Sigmoid colon (tissue), 4 donors: ENCODE results near the gene HAUS3.

Experiments used
- POLR2A ChIP-seq, 2 donors: fragments of 450-650 bp; IDR thresholded peaks; one replicate each; pipeline ENCODE4 v1.6.1; 2016; ENCODE audit warnings: antibody characterized with exemption in 2 of 2, mild to moderate bottlenecking in 2 of 2, moderate library complexity in 2 of 2
- POLR2AphosphoS5 ChIP-seq, 4 donors: sonication (generic); formaldehyde crosslinking; IDR thresholded peaks; one replicate each; pipeline ENCODE4 v1.6.1; 2017; ENCODE audit warnings: antibody characterized with exemption in 4 of 4
- TF ChIP-seq, protein P1 (sequence below), 4 experiments: fragments of 450-650 bp in 3 of 4; fragments of 200-600 bp in 1 of 4; IDR thresholded peaks; one replicate each; pipeline ENCODE4 v1.5.1; 2016 to 2019; ENCODE audit warnings: antibody characterized with exemption in 4 of 4, mild to moderate bottlenecking in 3 of 4, moderate library complexity in 2 of 4

DNA sequence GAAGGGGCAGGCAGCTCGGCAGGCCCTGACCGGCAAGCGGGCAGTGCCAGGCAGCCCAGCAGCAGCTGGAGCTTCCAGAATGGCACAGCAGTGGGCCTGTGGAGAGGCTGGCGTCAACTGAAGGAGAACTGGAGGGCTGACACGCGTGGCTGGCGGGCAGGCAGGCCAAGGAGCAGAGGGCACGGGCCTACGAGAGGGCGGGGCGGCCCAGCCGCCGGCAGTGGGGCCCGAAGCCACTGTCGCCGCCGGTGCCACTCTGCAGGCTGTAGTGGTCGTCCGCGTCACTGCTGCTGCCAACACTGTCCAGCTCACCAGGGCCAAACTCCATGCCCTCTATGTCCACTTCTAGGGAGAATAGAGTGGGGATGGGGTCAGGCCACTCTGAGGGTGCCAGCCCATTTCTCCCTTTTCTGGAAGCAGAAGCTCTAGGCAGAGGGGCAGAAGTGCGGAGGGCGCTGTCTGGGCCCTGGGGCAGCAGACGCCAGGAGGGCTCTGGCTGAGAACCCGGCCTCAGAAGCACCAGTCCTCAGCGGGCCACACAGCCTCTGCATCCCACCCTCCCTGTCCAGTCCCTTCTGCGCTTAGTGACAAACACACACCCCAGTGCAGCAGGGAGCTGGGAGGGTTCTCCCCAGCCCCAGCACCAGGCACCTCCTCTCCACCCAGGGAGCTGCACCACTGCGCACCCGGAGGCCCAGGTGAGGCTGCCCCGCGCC lies 8.6 kb upstream of the HAUS3 start:
- TF ChIP-seq, protein P1, sequence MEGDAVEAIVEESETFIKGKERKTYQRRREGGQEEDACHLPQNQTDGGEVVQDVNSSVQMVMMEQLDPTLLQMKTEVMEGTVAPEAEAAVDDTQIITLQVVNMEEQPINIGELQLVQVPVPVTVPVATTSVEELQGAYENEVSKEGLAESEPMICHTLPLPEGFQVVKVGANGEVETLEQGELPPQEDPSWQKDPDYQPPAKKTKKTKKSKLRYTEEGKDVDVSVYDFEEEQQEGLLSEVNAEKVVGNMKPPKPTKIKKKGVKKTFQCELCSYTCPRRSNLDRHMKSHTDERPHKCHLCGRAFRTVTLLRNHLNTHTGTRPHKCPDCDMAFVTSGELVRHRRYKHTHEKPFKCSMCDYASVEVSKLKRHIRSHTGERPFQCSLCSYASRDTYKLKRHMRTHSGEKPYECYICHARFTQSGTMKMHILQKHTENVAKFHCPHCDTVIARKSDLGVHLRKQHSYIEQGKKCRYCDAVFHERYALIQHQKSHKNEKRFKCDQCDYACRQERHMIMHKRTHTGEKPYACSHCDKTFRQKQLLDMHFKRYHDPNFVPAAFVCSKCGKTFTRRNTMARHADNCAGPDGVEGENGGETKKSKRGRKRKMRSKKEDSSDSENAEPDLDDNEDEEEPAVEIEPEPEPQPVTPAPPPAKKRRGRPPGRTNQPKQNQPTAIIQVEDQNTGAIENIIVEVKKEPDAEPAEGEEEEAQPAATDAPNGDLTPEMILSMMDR (IDR thresholded peaks at IDR 0.05): no peak
- TF ChIP-seq POLR2A (IDR thresholded peaks at IDR 0.05) (no peak), POLR2AphosphoS5 (IDR thresholded peaks at IDR 0.05) (no peak)
